Ovary (tissue), 3 donors: ENCODE measurements around the gene MCM8.
"Not testable (repeated sequence)": the region's sequence is repeated elsewhere in the genome, so short reads cannot be mapped to it uniquely, and the experiment has no call there.

Experiments used
- CTCF ChIP-seq, 3 donors: fragments of 450-650 bp in 2 of 3; fragments of 200-600 bp in 1 of 3; IDR thresholded peaks; one replicate each; pipeline versions ENCODE4 v1.5.1 to v1.8.0; 2016 to 2022; ENCODE audit warnings: antibody characterized with exemption in 3 of 3, mild to moderate bottlenecking in 1 of 3
- EP300 ChIP-seq: sonication (generic); formaldehyde crosslinking; IDR thresholded peaks from one replicate; pipeline ENCODE4 v1.6.1; 2017; ENCODE audit warnings: antibody characterized with exemption
- POLR2A ChIP-seq: fragments of 450-650 bp; IDR thresholded peaks from one replicate; pipeline ENCODE4 v1.6.1; 2017; ENCODE audit warnings: antibody characterized with exemption, mild to moderate bottlenecking, moderate library complexity
- donor health status: DM: no; HTN: no; CAD: no.

GRCh38 chr20:6032907-6033306, 82.5 kb downstream of the MCM8 start:
- not testable (repeated sequence) for TF ChIP-seq CTCF (IDR thresholded peaks at IDR 0.05); POLR2A; EP300
